Posterior cingulate gyrus (tissue), 11 donors: ENCODE data around the gene ATP1A1.

ENCODE experiments used
- DNase-seq, 10 donors: peaks; one replicate each; pipeline versions ENCODE4 v3.0.0 to v3.0.0-alpha.2; 2020 to 2021; ENCODE audit warnings: mixed read lengths in 3 of 10
- intact Hi-C: fragments of 100-400 bp; cut with DNase I; formaldehyde crosslinking; loops from one replicate; pipeline ENCODE4 v1.15.1; 2023

The ATP1A1 gene

GRCh38 chr1:116372651-116373430 lies at the start of gene ATP1A1:
Gene ATP1A1 (plus strand): TSS chr1:116373244. CDS start chr1:116373512, 268 bp downstream.
- peak; percentile 94 to 100 (median 98) for DNase-seq
- intact Hi-C loops: loop anchor here (1.0 kb wide), 1 partner anchor 205 kb away; no protein-coding TSS in a partner anchor

GRCh38 chr1:116323491-116323890 lies 49.6 kb upstream of the ATP1A1 start:
- DNase-seq: no peak
- intact Hi-C loops: no loop called here

- intact Hi-C loops: no loop called here
- DNase-seq: no peak
These were observed 48.6 kb upstream of the ATP1A1 start for GRCh38 chr1:116324411-116324810.

- intact Hi-C loops: no loop called here
- DNase-seq: no peak
These were observed 47.9 kb upstream of the ATP1A1 start for GRCh38 chr1:116325104-116325503.

- intact Hi-C loops: no loop called here
These were observed 47.1 kb upstream of the ATP1A1 start for GRCh38 chr1:116325922-116326321.

GRCh38 chr1:116326486-116326885 lies 46.6 kb upstream of the ATP1A1 start:
- no peak for DNase-seq
- intact Hi-C loops: no loop called here

More at GRCh38 chr1:116325922-116326321, 47.1 kb upstream of the ATP1A1 start:
- no peak for DNase-seq

- intact Hi-C loops: no loop called here
- DNase-seq: no peak
These were observed 44.4 kb upstream of the ATP1A1 start for GRCh38 chr1:116328671-116329070.

GRCh38 chr1:116329524-116330341 lies 43.3 kb upstream of the ATP1A1 start:
- DNase-seq: peak in 8 of 10 donors; percentile 34 to 90 (median 56)
- intact Hi-C loops: no loop called here

- no peak for DNase-seq
- intact Hi-C loops: no loop called here
These were observed 42.7 kb upstream of the ATP1A1 start for GRCh38 chr1:116330342-116330652.

- DNase-seq: no peak
- intact Hi-C loops: no loop called here
These were observed 42.2 kb upstream of the ATP1A1 start for GRCh38 chr1:116330846-116331245.

- no peak for DNase-seq
- intact Hi-C loops: no loop called here
These were observed 41.5 kb upstream of the ATP1A1 start for GRCh38 chr1:116331523-116331922.

- intact Hi-C loops: no loop called here
- DNase-seq: no peak
These were observed 40.6 kb upstream of the ATP1A1 start for GRCh38 chr1:116332451-116332850.

GRCh38 chr1:116333171-116334014 lies 39.7 kb upstream of the ATP1A1 start:
- intact Hi-C loops: no loop called here
- no peak for DNase-seq

GRCh38 chr1:116334015-116334547 lies 39.0 kb upstream of the ATP1A1 start:
- no peak for DNase-seq
- intact Hi-C loops: no loop called here

GRCh38 chr1:116334868-116335635 lies 38.0 kb upstream of the ATP1A1 start:
- no peak for DNase-seq
- intact Hi-C loops: no loop called here

- intact Hi-C loops: no loop called here
These were observed 37.0 kb upstream of the ATP1A1 start for GRCh38 chr1:116335850-116336624.

GRCh38 chr1:116337398-116337797 lies 35.6 kb upstream of the ATP1A1 start:
- DNase-seq: no peak
- intact Hi-C loops: no loop called here

More at GRCh38 chr1:116335850-116336624, 37.0 kb upstream of the ATP1A1 start:
- no peak for DNase-seq

- intact Hi-C loops: no loop called here
These were observed 34.6 kb upstream of the ATP1A1 start for GRCh38 chr1:116338400-116338799.

More at GRCh38 chr1:116338400-116338799, 34.6 kb upstream of the ATP1A1 start:
- no peak for DNase-seq
